ENCODE measurements around the gene SPPL3. TPM values are rescaled to one million over a fixed set of nuclear protein-coding genes. Genes with fewer than 3 reads are reported as not detected.

The SPPL3 gene
- total and polyA plus RNA-seq, 8 donors = 44.5 to 76.2 (median 68.1) TPM

- DNase-seq (no peak), ATAC-seq (no peak)
- intact Hi-C loops (cut with DNase I) = no loop called here
- H3K4me3 ChIP-seq = no peak overlapping the region
- H3K4me1 ChIP-seq = peaks cover 12 to 59% of the 10 kb centered on the region in 2 donors
- TF ChIP-seq CTCF (IDR thresholded peaks at IDR 0.05) = no peak
- H3K27me3 ChIP-seq = no peaks in the 10 kb centered on the region
- H3K27ac ChIP-seq = no peak overlapping the region
- H3K36me3 ChIP-seq = no peaks in the 10 kb centered on the region
- no peaks in the 10 kb centered on the region for H3K9me3 ChIP-seq
Observed at GRCh38 chr12:120845696-120846095, 58.5 kb downstream of the SPPL3 start.

DNA sequence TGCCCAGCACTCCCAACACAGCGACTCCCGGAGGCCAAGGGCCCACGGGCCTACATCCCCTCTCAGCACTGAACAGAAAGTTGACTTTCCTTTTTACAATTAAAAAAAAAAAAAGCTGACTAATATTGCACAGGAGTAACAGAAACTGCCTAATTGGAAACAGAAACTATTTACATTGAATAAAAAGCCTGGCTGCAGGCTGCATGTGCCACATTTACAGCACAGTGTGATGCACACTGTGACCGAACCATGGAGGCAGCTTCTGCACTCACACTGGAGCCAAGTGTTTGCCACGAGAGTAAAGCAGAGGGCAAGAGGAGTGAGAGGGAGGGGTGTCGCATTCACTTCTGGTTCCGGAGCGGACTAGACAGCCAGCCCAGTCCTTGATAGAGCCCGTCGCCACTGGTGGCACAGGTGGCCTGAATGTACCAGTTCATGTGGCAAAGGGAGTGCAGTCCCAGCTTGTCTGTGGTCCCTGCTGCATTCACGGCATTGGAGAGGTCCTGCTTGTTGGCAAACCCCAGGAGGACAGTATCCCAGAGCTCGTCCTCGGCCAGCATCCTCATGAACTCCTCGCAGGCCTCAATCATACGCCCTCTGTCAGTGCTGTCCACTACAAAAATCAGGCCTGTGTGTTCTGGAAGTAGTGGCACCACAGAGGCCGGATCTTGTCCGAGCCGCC is 59.2 kb downstream of the SPPL3 start:
- intact Hi-C loops (cut with DNase I) = no loop called here
- no peak for TF ChIP-seq CTCF (IDR thresholded peaks at IDR 0.05)
- Histone ChIP-seq H3K27ac (no peak overlapping the region), H3K36me3 (no peaks in the 10 kb centered on the region), H3K9me3 (no peaks in the 10 kb centered on the region), H3K27me3 (no peaks in the 10 kb centered on the region), H3K4me1 (peaks cover 10 to 52% of the 10 kb centered on the region in 2 donors), H3K4me3 (no peak overlapping the region)
- ATAC-seq (no peak), DNase-seq (no peak)

- TF ChIP-seq CTCF (IDR thresholded peaks at IDR 0.05) = no peak
- peaks cover 6 to 46% of the 10 kb centered on the region in 2 donors for H3K4me1 ChIP-seq
- no peak for DNase-seq
- no peaks in the 10 kb centered on the region for H3K9me3 ChIP-seq
- no peaks in the 10 kb centered on the region for H3K27me3 ChIP-seq
- no peak for ATAC-seq
- H3K4me3 ChIP-seq = no peak overlapping the region
- no peaks in the 10 kb centered on the region for H3K36me3 ChIP-seq
- intact Hi-C loops (cut with DNase I) = no loop called here
- no peak overlapping the region for H3K27ac ChIP-seq
Observed at GRCh38 chr12:120844297-120844696, 59.9 kb downstream of the SPPL3 start.

DNA sequence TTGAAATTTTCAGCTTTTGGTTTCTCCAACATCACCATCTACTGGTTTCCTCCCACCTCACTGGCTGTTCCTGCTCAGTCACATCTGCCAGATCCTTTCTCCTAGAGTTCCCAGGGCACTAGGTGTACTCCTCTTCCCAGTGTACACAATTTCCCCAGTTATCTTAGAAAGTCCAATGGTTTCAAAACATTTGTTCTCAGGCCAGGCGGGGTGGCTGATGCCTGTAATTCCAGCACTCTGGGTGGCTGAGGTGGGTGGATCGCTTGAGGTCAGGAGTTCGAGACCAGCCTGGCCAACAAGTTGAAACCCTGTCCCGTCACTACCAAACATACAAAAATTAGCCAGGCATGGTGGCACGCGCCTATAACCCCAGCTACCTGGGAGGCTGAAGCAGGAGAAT is 60.7 kb downstream of the SPPL3 start:
- H3K27ac ChIP-seq = no peak overlapping the region
- H3K4me1 ChIP-seq = peaks cover 6 to 38% of the 10 kb centered on the region in 2 donors
- no peaks in the 10 kb centered on the region for H3K36me3 ChIP-seq
- H3K27me3 ChIP-seq = no peaks in the 10 kb centered on the region
- intact Hi-C loops (cut with DNase I) = no loop called here
- DNase-seq = no peak
- no peaks in the 10 kb centered on the region for H3K9me3 ChIP-seq
- no peak for TF ChIP-seq CTCF (IDR thresholded peaks at IDR 0.05)
- no peak for ATAC-seq
- H3K4me3 ChIP-seq = no peak overlapping the region

- Histone ChIP-seq H3K36me3 (no peaks in the 10 kb centered on the region), H3K27ac (no peak overlapping the region), H3K4me1 (peaks cover 2 to 29% of the 10 kb centered on the region in 2 donors), H3K9me3 (no peaks in the 10 kb centered on the region), H3K4me3 (no peak overlapping the region), H3K27me3 (no peaks in the 10 kb centered on the region)
- ATAC-seq = no peak
- intact Hi-C loops (cut with DNase I) = no loop called here
- no peak for TF ChIP-seq CTCF (IDR thresholded peaks at IDR 0.05)
- no peak for DNase-seq
Observed at GRCh38 chr12:120842595-120842994, 61.6 kb downstream of the SPPL3 start.
